PFSK-1 (cell line): ENCODE data around the gene RITA1.

Experiments
- FOXP2 ChIP-seq: optimal IDR thresholded peaks from 2 replicates; pipeline ENCODE3; 2011; ENCODE audit warnings: borderline replicate concordance, control low read depth, inconsistent platforms; ENCODE audit not compliant: insufficient read depth; ENCODE audit errors: extremely low read length, extremely low read depth
- POLR2AphosphoS5 ChIP-seq: IDR thresholded peaks from 2 replicates; pipeline ENCODE4 v1.6.1; 2012; ENCODE audit warnings: low read depth, mild to moderate bottlenecking, control low read depth, low read length, moderate library complexity
- REST ChIP-seq, 2 experiments: IDR thresholded peaks; 2 replicates each; pipeline versions ENCODE4 v1.6.1 to v1.8.0; 2011 to 2012; ENCODE audit warnings: low read depth in 2 of 2, low read length in 2 of 2, control low read depth in 1 of 2, inconsistent platforms in 1 of 2, mild to moderate bottlenecking in 1 of 2, moderate library complexity in 1 of 2; ENCODE audit not compliant: insufficient read depth in 1 of 2
- SIN3A ChIP-seq: IDR thresholded peaks from 2 replicates; pipeline ENCODE4 v1.6.1; 2012; ENCODE audit warnings: mild to moderate bottlenecking, low read length, moderate library complexity, borderline replicate concordance; ENCODE audit not compliant: insufficient read depth
- TAF1 ChIP-seq: IDR thresholded peaks from 2 replicates; pipeline ENCODE4 v1.6.1; 2012; ENCODE audit warnings: low read length, control low read depth, borderline replicate concordance; ENCODE audit not compliant: insufficient read depth

Gene RITA1

GRCh38 chr12:113162102-113163029 is 23.2 kb upstream of the RITA1 start:
- no peak for TF ChIP-seq REST (IDR thresholded peaks at IDR 0.05; ENCODE audit: insufficient read depth in 1 of 2, low read depth in 2 of 2, low read length in 2 of 2)
- no peak for TF ChIP-seq TAF1
- TF ChIP-seq FOXP2 = no peak
- no peak for TF ChIP-seq SIN3A

- TF ChIP-seq SIN3A (no peak), REST (IDR thresholded peaks at IDR 0.05; ENCODE audit: insufficient read depth in 1 of 2, low read depth in 2 of 2, low read length in 2 of 2) (no peak), TAF1 (no peak), POLR2AphosphoS5 (no peak), FOXP2 (no peak)
Observed at GRCh38 chr12:113163030-113163360, 22.5 kb upstream of the RITA1 start.

DNA sequence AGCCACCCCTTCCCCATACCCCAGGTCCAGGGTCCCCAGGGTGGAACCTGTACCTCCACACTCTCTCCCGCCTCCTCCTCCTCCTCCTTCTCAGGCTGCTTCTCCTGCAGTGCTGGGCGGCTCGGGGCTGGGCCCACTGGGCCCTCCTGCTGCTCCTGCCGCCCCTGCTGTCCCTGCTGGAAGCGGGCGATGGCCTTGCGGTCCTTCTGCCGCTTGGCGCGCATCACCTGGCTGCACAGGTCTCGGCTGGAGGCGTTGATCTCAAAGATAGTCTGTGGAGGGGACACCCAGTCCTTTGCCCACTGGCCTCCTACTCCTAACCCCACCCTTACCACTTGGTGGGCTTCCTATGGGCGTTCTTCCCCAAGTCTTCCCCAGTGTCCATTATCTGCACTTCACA is 21.5 kb upstream of the RITA1 start:
- no peak for TF ChIP-seq POLR2AphosphoS5
- no peak for TF ChIP-seq FOXP2
- TF ChIP-seq REST (IDR thresholded peaks at IDR 0.05; ENCODE audit: insufficient read depth in 1 of 2, low read depth in 2 of 2, low read length in 2 of 2) = no peak
- no peak for TF ChIP-seq SIN3A
- no peak for TF ChIP-seq TAF1

- TF ChIP-seq POLR2AphosphoS5 (no peak), FOXP2 (no peak), SIN3A (no peak), REST (IDR thresholded peaks at IDR 0.05; ENCODE audit: insufficient read depth in 1 of 2, low read depth in 2 of 2, low read length in 2 of 2) (no peak), TAF1 (no peak)
Observed at GRCh38 chr12:113165521-113166450, 19.7 kb upstream of the RITA1 start.
